ENCODE measurements around the gene SGMS1.
"Not testable (repeated sequence)": the region's sequence is repeated elsewhere in the genome, so short reads cannot be mapped to it uniquely, and the experiment has no call there.

The SGMS1 gene

DNA sequence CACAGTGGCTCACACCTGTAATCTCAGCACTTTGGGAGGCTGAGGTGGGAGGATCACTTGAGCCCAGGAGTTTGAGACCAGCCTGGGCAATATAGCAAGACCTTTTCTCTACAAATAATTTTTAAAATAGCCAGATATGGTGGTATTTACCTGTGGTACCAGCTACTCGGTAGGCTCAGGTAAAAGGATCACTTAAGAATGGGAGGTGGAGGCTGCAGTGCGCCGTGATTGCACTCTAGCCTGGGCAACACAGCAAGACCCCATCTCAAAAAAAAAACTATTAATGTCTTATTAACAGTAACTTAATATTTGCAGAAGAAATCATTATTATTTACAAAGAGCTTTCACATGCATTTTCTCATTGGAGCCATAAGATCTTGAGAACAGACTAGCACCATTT, 103.6 kb downstream of the SGMS1 start:
- no peak overlapping the region for H3K4me3 ChIP-seq (ENCODE audit: low read depth, low read length)
- no peak for DNase-seq (ENCODE audit: low read depth)

DNA sequence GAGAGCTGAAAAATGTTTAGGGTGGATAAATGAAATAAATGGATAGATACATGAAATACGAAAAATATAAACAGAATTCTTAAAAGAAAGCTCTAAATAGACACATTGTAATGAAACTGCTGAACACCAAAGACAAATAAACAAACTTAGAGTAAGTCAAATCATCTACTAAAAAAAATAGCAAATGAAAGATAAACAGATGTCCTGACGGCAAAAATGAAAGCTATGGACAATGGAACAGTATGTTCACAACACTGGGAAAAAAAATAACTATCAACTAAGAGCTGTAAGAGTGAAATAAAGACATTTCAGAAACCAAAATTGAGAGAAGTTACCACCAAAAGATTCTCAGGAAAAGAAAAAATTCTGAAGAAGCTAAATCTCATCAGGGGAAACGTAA, 106.1 kb downstream of the SGMS1 start:
- DNase-seq (ENCODE audit: low read depth) = no peak

DNA sequence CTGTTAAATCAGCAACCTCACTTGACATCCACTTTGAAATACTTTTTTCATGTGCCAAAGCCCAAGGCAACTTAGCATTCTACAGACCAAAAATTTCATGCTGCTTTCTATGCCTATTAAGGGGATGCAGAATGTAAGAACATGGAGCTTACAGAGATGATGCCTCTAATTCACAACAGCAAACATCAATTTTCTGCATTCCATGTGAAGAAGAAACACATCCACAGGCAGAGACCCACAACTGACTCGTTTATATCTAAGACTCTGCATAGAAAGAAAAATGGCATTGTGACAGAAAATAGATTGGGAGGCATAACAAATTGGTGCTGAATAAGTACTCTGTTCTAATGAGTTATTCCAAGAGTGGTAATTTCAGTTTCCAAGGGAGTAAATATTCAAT, 107.6 kb downstream of the SGMS1 start:
- DNase-seq (ENCODE audit: low read depth) = no peak

More for the DNA sequence above, 106.1 kb downstream of the SGMS1 start:
- H3K4me3 ChIP-seq (ENCODE audit: low read depth, low read length) = no peak overlapping the region

DNA sequence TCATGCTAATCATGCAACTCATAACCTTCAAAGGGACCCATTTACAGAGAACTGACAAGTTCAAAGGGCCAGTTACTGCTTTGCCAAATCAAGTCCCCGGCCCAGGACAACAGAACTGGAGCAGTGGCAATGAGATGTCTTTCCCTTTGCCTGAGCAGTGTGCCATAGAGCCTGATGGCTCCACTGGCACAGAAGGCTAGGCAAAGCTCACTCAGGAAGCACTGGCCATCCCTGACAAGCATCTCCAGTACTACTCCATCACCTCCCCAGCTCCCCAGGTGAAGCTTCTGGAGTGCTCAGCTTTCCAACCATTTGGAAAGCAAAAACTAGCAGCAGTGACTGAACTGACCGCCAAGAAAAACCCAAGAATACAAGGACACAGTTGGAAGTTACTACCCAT, 108.3 kb downstream of the SGMS1 start:
- H3K4me3 ChIP-seq (ENCODE audit: low read depth, low read length) = no peak overlapping the region
- DNase-seq (ENCODE audit: low read depth) = no peak

More for the DNA sequence above, 107.6 kb downstream of the SGMS1 start:
- no peak overlapping the region for H3K4me3 ChIP-seq (ENCODE audit: low read depth, low read length)

DNA sequence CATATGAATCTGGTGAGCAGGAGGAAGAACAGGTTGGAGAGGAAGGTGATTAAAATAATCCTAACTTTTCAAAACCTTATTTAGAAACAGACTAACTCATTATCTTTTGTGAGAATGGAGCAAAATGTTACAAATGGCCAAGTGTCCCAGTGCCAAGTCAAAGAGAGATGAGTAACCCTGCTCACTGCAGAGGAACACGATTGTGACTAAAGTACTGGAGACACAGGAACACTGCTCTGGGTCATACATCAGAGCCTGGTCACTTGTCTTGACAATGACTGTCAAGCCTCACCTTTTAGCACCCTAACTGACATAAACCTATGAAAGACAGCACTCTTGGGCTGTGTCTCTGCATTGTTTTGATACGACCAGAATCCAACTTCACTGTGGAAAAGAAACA, 108.8 kb downstream of the SGMS1 start:
- no peak overlapping the region for H3K4me3 ChIP-seq (ENCODE audit: low read depth, low read length)
- no peak for DNase-seq (ENCODE audit: low read depth)

DNA sequence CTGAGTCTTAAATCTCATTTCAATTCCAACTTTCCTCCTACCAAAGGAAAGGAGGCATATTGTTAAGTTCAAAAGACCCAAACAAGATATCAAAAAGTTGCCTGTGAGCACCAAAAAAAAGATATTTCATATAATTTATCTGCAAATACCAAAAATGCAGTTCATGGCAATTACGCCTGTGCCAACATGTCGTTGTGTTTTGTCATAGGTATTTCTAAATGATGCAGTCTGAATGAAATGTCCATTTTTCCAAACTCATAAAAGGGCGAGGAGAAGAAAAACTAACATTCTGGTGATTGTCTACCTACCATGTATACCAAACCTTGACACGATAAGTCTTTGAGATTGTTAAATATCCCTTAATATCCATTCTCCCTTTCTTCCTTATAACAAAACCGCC, 109.8 kb downstream of the SGMS1 start:
- H3K4me3 ChIP-seq (ENCODE audit: low read depth, low read length) = no peak overlapping the region
- DNase-seq (ENCODE audit: low read depth) = no peak

DNA sequence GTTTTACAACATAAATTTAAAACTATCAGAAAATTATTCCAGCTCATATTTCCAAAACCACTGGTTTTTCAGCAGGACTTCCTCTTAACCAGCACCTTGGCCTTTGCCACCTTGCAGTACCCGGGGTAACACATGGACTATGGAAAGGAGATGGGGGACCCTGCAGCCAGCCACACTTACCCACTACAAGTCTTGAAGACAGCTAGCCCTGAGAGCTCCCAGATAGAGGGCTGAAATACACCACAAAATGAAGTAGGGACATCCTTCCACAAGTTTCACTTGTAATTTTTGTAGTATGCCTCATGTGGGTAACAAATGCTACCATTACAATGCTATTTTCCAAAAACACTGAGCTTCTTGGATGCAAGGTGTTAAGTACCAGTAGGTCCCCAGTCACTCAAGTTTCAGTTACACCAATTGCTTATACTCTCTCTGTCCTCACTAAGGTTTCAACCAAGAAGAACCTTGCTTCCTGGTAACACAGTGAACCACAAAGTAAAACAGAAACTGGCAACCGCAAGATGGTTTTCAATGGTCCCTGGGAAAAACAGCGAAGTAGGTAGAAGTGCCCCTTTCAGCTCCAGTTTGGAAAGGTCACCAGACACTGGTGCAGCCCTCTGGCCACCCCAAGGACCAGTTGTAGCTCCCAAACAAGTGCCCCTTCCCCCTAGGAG, 110.9 kb downstream of the SGMS1 start:
- no peak for DNase-seq (ENCODE audit: low read depth)
- H3K4me3 ChIP-seq (ENCODE audit: low read depth, low read length) = no peak overlapping the region

DNA sequence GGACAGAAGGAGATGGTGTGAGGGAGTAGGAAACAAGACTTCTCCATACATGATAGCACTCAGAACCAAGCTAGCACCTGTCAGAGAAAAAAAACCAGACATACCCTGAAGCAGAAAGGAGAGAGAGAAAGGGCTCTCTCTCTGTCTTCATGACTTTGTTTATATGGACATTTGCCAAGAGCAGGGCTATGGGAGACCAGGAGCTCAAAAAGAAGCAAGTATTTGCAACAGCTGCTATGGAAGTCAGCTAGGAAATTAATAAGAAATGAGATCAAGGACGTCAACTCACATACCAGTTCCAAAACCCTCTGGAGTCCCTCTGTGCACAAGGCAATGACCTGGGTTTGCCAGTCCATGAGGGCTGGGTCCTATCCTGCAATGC, 111.6 kb downstream of the SGMS1 start:
- no peak for DNase-seq (ENCODE audit: low read depth)
- H3K4me3 ChIP-seq (ENCODE audit: low read depth, low read length) = no peak overlapping the region

DNA sequence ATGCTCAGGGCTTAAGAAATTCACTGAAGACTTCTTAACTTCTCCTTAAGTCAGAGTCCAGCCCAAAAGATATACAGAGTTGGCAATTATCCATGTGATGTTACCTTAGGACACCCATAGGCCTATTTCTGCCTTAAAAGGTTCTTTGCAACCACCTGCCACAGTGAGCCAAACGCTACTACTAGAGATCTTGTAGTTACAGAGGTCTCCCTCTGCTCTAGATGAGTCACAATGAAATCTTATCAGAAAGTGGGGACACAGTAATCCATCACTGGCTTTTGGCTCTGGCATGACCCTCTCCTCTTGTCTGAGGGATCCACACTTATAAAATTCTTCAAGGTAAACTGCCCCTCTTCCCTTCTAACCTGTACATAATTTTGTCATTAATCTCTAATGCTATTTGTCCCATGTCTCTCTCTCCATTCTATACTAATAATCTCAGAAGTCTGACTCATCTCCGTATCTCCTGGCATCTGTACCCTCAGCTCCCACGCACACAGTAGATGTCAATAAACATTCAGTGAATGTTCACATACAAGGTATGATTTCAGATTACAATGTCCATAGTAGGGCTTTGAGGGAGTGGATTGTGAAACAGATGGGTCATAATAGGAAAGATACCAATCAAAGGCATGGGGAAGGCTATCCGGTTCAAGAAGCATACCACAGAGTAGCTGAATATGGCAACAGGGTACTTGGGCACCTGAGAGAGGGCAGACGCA, 112.1 kb downstream of the SGMS1 start:
- H3K4me3 ChIP-seq (ENCODE audit: low read depth, low read length) = no peak overlapping the region
- DNase-seq (ENCODE audit: low read depth) = no peak

DNA sequence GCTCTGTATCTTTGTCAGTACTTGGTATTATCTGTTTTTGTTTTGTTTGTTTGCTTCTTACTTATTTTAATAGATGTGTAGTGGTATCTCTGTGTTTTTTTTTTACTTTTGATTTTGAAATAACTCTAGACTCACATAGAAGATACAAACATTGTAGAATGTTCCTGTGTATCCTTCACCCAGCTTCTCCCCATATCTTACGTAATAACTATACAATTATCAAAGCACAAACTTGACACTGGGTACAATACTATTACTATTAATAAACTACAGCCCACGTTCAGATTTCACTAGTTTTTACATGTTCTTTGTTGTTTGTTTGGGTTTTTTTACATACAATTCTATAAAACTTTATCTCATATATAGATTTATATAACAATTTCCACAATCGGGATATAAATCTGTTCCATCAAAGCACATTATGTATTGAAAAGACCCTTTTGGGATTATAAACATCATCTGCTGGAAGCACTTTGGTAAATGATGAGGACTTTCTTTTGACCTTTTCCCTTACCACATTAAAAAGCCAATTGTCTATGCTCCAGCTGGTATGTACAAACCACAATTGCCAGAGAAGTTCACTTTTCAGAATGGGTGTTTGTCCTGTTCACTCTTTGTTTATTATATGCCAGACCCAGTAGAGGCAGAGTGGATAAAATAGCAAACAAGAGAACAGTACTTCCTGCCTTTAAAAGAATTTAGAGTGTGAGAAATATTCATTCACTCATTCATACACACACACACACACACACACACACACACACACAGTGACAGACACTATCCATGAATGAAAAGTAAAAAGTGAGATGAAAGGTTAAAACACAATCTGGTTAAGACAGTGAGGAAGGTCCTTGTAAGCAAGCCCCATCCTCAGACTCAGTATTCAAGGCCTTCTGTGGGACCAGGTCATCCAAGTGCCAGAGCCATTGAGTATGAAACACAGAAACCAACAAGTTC, 113.0 kb downstream of the SGMS1 start:
- no peak for DNase-seq (ENCODE audit: low read depth)
- H3K4me3 ChIP-seq (ENCODE audit: low read depth, low read length) = no peak overlapping the region

DNA sequence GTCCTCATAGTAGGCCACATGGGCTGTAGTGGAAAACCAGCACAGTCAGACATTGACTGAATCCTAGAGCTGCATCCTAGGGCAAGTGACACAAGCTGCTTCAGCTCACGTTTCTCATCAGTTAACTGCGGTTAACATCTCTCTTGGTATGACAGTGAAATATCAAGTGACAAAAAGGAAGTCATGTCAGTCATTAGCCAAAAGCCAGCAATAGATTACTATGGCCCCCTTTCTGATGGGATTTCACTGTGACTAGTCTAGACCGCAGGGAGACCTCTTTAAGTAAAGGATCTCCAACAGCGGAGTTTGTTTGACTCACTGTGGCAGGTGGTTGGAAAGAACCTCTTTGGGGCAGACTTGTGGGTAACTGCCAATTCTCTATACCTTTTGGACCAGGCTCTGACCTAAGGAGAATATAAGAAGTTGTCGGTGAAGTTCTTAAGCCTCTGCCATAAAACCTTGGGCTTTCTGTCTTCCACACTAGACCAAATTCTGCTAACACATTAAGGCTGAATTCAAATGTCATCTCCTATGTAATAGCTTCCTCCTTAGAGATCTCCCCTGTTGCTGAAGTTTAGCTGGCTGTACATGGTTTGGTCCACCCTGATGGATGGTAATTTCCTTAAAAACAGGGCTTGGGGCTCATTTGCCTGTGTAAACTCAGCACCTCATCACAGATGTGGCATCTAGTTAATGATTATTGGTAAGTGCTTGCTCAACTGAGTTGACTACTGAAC, 115.3 kb downstream of the SGMS1 start:
- DNase-seq (ENCODE audit: low read depth) = no peak

DNA sequence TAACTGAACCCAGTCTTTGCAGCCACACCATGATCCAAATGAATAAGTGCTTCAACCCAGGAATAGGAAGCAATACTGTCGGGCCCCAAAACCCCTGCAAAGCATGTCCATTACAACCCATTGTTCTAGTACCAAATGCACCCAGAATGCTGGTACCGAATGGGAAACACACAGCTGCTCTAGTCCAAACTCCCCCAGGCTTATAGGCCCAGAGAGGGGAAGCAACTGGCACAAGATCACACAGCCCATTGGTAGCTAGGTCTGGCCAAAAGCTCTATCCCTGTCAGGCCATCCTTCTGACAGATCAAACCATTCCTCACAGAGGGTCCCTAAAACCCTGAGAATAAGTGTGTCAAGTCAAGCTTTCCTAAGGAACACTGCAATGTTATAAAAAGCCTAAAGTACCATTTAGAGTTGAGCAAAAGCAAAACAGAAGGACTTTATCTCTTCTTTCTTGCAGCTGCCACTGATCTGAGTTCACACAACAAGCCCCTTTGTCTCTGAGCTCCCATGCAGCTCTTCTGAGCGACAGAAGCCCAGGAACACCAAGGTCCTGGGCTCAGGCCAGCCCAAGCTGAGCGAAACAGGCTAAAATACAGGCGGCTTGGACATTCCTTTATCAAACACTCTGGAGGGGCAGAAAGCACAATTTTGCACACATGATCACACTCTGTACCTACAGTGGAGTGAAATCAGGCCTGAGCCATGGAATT, 116.7 kb downstream of the SGMS1 start:
- DNase-seq (ENCODE audit: low read depth) = no peak

More for the DNA sequence above, 115.3 kb downstream of the SGMS1 start:
- H3K4me3 ChIP-seq (ENCODE audit: low read depth, low read length) = no peak overlapping the region

DNA sequence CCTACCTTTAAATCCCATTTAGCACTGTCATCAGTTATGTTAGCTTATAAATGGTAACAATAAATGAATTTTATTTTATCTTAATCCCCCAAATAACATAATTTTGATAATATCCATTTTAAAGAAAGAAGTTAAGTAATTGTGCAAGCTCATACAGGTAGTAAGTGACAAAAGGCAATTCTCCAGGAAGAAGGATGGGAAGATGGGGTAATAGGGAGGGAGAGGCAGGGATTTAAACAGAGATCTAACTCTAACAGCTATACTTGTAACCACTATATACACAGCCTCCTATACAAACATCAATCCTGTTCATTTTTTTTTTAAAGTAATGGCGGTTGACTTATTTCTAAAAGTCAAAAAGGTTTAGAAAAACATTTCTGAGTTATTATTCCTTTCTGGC, 119.4 kb downstream of the SGMS1 start:
- no peak for DNase-seq (ENCODE audit: low read depth)
- H3K4me3 ChIP-seq (ENCODE audit: low read depth, low read length) = no peak overlapping the region

More for the DNA sequence above, 116.7 kb downstream of the SGMS1 start:
- H3K4me3 ChIP-seq (ENCODE audit: low read depth, low read length) = no peak overlapping the region

DNA sequence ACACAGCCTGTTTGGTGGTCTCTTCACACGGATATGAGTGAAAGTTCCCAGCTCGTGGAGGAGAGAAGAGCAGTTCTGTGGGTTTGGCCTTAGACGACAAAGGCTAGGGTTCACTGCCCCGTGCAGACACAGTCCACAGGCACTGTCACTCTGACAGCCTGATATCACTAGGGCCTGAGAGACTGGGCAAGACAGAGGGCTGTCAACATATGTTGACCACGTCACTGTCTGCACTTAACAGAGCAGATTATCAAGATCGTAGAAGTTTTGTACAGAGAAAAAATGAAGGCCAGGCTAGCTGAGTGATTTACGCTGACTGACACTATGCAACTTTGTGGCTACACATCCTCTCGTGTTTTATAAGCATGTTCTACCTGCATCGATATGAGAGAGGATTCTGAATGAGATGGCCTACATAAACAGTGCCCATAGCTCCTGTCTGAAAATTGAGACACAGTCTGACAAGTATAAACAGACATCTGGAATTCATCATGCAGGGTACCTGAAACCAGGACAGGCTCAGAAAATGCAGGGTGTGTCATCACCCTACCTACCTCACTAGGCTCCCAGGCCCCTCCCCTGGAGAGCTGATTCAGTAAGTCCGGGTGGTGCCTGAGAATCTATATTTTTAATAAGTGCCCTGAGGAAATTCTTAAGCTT, 120.0 kb downstream of the SGMS1 start:
- DNase-seq (ENCODE audit: low read depth) = no peak
- H3K4me3 ChIP-seq (ENCODE audit: low read depth, low read length) = no peak overlapping the region

DNA sequence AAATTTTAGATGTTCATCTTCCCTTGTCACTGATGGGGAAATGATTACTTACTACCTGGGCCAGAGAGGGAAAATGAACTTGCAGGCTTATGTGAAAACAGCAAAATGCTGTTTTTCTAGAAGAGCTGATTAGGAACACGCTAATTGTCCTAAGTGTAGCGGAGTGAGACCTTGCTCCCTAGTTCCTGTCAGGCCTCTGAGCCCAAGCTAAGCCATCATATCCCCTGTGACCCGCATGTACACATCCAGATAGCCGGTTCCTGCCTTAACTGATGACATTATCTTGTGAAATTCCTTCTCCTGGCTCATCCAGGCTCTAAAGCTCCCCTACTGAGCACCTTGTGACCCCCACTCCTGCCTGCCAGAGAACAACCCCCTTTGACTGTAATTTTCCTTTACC, 120.6 kb downstream of the SGMS1 start:
- not testable (repeated sequence) for DNase-seq (ENCODE audit: low read depth); H3K4me3 ChIP-seq (ENCODE audit: low read depth, low read length)

DNA sequence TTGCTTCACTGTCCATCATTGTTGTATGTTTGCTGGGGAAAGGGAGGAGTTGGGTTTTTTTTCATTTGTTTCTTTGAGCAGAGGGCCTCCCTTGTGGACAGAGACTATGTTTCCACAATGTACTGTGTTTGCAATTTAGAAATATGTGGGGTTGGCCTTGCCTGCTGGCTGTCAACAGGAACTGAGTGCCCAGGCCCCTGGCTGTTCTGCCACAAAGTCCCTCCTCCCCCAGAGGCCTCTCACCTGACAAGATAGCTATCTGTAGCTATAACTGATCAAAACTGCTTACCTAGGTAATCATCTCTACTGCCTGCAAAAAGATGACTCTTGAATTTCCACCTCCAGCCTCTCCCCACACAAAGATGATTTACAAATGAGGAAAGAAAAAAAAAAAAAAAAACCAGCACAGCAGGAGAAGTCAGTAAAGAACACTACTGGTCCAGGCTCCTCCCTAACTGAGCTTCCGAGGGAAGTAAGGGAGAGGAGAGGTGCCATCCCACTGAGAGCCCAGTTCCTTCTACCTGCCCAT, 121.8 kb downstream of the SGMS1 start:
- H3K4me3 ChIP-seq (ENCODE audit: low read depth, low read length) = no peak overlapping the region
- DNase-seq (ENCODE audit: low read depth) = no peak

DNA sequence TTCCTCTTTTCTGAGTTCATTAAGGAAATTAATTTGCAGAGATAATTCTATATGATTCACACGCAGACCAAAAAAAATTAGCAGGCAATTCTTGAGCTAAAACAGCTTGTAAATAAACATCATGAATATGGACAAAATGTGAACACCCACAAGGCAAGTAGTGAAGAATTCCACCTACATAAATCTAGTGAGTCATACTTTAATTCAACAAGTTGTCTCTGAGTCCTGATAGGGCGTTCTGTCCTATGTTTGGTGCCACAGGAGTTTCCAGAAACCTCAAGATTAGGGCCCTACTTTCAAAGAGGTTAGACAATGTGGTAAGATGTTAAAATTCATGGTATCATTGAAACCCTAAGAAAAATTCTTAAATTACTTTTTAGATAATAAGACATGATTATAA, 122.3 kb downstream of the SGMS1 start:
- H3K4me3 ChIP-seq (ENCODE audit: low read depth, low read length) = no peak overlapping the region
- DNase-seq (ENCODE audit: low read depth) = peak; percentile 28

DNA sequence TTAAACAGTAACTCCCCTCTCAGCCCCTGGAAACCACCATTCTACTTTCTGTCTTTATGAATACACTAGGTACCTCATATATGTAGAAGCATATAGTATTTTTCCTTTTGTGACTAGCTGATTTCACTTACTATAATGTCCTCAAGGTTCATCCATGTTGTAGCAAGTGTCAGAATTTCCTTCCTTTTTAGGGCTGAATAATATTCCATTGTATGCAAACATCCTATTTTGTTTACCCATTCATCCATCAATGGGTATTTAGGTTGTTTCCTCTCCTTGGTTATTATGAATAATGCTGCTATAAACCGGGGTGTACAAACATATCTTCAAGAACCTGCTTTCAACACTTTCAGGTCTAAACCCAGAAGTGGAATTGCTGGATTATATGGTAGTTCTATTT, 125.3 kb downstream of the SGMS1 start:
- H3K4me3 ChIP-seq (ENCODE audit: low read depth, low read length) = no peak overlapping the region
- no peak for DNase-seq (ENCODE audit: low read depth)
